ENCODE measurements around the gene SPG21.

GRCh38 chr15:65004993-65005392 is 15.3 kb upstream of the SPG21 start:
- TF ChIP-seq, protein P1, sequence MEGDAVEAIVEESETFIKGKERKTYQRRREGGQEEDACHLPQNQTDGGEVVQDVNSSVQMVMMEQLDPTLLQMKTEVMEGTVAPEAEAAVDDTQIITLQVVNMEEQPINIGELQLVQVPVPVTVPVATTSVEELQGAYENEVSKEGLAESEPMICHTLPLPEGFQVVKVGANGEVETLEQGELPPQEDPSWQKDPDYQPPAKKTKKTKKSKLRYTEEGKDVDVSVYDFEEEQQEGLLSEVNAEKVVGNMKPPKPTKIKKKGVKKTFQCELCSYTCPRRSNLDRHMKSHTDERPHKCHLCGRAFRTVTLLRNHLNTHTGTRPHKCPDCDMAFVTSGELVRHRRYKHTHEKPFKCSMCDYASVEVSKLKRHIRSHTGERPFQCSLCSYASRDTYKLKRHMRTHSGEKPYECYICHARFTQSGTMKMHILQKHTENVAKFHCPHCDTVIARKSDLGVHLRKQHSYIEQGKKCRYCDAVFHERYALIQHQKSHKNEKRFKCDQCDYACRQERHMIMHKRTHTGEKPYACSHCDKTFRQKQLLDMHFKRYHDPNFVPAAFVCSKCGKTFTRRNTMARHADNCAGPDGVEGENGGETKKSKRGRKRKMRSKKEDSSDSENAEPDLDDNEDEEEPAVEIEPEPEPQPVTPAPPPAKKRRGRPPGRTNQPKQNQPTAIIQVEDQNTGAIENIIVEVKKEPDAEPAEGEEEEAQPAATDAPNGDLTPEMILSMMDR (IDR thresholded peaks at IDR 0.05; ENCODE audit: borderline replicate concordance, extremely low read depth, low read length, poor library complexity, severe bottlenecking), result no peak
- no peak for TF ChIP-seq EZH2 (IDR thresholded peaks at IDR 0.05; ENCODE audit: borderline replicate concordance, low read depth, low read length, severe bottlenecking)

Data from DND-41 (cell line).